ENCODE measurements around the gene TRPM5.

TRPM5 gene

GRCh38 chr11:2449548-2450320 lies 5.4 kb upstream of the TRPM5 start:
- H3K9me3 ChIP-seq (ENCODE audit: control insufficient read depth in 1 of 2, low read length in 2 of 2) = no peaks in the 10 kb centered on the region
- H3K4me3 ChIP-seq (ENCODE audit: low read depth in 1 of 2, low read length in 2 of 2) = no peak overlapping the region
- H3K36me3 ChIP-seq (ENCODE audit: control insufficient read depth in 1 of 2, insufficient read depth in 2 of 2, low read length in 2 of 2) = no peaks in the 10 kb centered on the region
- no peaks in the 10 kb centered on the region for H3K27me3 ChIP-seq (ENCODE audit: low read depth, low read length)
- no peak overlapping the region for H3K27ac ChIP-seq (ENCODE audit: low read length)
- H3K4me1 ChIP-seq (ENCODE audit: control insufficient read depth in 1 of 2, insufficient read depth in 2 of 2, low read length in 2 of 2) = peaks cover 0 to 9% of the 10 kb centered on the region in 2 donors

- no peak overlapping the region for H3K4me3 ChIP-seq (ENCODE audit: low read depth in 1 of 2, low read length in 2 of 2)
- H3K4me1 ChIP-seq (ENCODE audit: control insufficient read depth in 1 of 2, insufficient read depth in 2 of 2, low read length in 2 of 2) = peaks cover 0 to 9% of the 10 kb centered on the region in 2 donors
- no peaks in the 10 kb centered on the region for H3K27me3 ChIP-seq (ENCODE audit: low read depth, low read length)
- H3K27ac ChIP-seq (ENCODE audit: low read length) = no peak overlapping the region
- no peaks in the 10 kb centered on the region for H3K9me3 ChIP-seq (ENCODE audit: control insufficient read depth in 1 of 2, low read length in 2 of 2)
- no peaks in the 10 kb centered on the region for H3K36me3 ChIP-seq (ENCODE audit: control insufficient read depth in 1 of 2, insufficient read depth in 2 of 2, low read length in 2 of 2)
Measured at GRCh38 chr11:2448661-2449547, 4.6 kb upstream of the TRPM5 start.

GRCh38 chr11:2447951-2448650 lies 3.8 kb upstream of the TRPM5 start:
- H3K27ac ChIP-seq (ENCODE audit: low read length) = no peak overlapping the region

GRCh38 chr11:2447253-2447950 lies 3.1 kb upstream of the TRPM5 start:
- no peak overlapping the region for H3K4me3 ChIP-seq (ENCODE audit: low read depth in 1 of 2, low read length in 2 of 2)
- H3K4me1 ChIP-seq (ENCODE audit: control insufficient read depth in 1 of 2, insufficient read depth in 2 of 2, low read length in 2 of 2) = peaks cover 0 to 9% of the 10 kb centered on the region in 2 donors
- H3K36me3 ChIP-seq (ENCODE audit: control insufficient read depth in 1 of 2, insufficient read depth in 2 of 2, low read length in 2 of 2) = no peaks in the 10 kb centered on the region
- peaks cover 4% of the 10 kb centered on the region for H3K27me3 ChIP-seq (ENCODE audit: low read depth, low read length)
- no peak overlapping the region for H3K27ac ChIP-seq (ENCODE audit: low read length)
- H3K9me3 ChIP-seq (ENCODE audit: control insufficient read depth in 1 of 2, low read length in 2 of 2) = no peaks in the 10 kb centered on the region

More at GRCh38 chr11:2447951-2448650, 3.8 kb upstream of the TRPM5 start:
- Histone ChIP-seq H3K27me3 (ENCODE audit: low read depth, low read length) (peaks cover 4% of the 10 kb centered on the region), H3K9me3 (ENCODE audit: control insufficient read depth in 1 of 2, low read length in 2 of 2) (no peaks in the 10 kb centered on the region), H3K36me3 (ENCODE audit: control insufficient read depth in 1 of 2, insufficient read depth in 2 of 2, low read length in 2 of 2) (no peaks in the 10 kb centered on the region), H3K4me1 (ENCODE audit: control insufficient read depth in 1 of 2, insufficient read depth in 2 of 2, low read length in 2 of 2) (peaks cover 0 to 9% of the 10 kb centered on the region in 2 donors), H3K4me3 (ENCODE audit: low read depth in 1 of 2, low read length in 2 of 2) (no peak overlapping the region)

GRCh38 chr11:2446590-2447252 lies 2.4 kb upstream of the TRPM5 start:
- peaks cover 0 to 9% of the 10 kb centered on the region in 2 donors for H3K4me1 ChIP-seq (ENCODE audit: control insufficient read depth in 1 of 2, insufficient read depth in 2 of 2, low read length in 2 of 2)
- no peaks in the 10 kb centered on the region for H3K36me3 ChIP-seq (ENCODE audit: control insufficient read depth in 1 of 2, insufficient read depth in 2 of 2, low read length in 2 of 2)
- H3K27ac ChIP-seq (ENCODE audit: low read length) = no peak overlapping the region
- peak overlapping the region in 1 of 2 donors; percentile 53 for H3K4me3 ChIP-seq (ENCODE audit: low read depth in 1 of 2, low read length in 2 of 2)
- H3K9me3 ChIP-seq (ENCODE audit: control insufficient read depth in 1 of 2, low read length in 2 of 2) = no peaks in the 10 kb centered on the region
- peaks cover 4% of the 10 kb centered on the region for H3K27me3 ChIP-seq (ENCODE audit: low read depth, low read length)

GRCh38 chr11:2445746-2446551 lies 1.6 kb upstream of the TRPM5 start:
- Histone ChIP-seq H3K4me1 (ENCODE audit: control insufficient read depth in 1 of 2, insufficient read depth in 2 of 2, low read length in 2 of 2) (peaks cover 0 to 9% of the 10 kb centered on the region in 2 donors), H3K36me3 (ENCODE audit: control insufficient read depth in 1 of 2, insufficient read depth in 2 of 2, low read length in 2 of 2) (no peaks in the 10 kb centered on the region), H3K9me3 (ENCODE audit: control insufficient read depth in 1 of 2, low read length in 2 of 2) (no peaks in the 10 kb centered on the region), H3K4me3 (ENCODE audit: low read depth in 1 of 2, low read length in 2 of 2) (peak overlapping the region; percentile 42 to 53), H3K27ac (ENCODE audit: low read length) (peak overlapping the region; percentile 16), H3K27me3 (ENCODE audit: low read depth, low read length) (peaks cover 4% of the 10 kb centered on the region)

GRCh38 chr11:2444821-2445745 lies 769 bp upstream of the TRPM5 start, which contains the start of gene KCNQ1:
KCNQ1 (plus strand) TSS chr11:2445008; CDS start chr11:2445099, 91 bp downstream.
- H3K27me3 ChIP-seq (ENCODE audit: low read depth, low read length) = peaks cover 4% of the 10 kb centered on the region

GRCh38 chr11:2443406-2443805 lies 908 bp downstream of the TRPM5 start:
- Histone ChIP-seq H3K9me3 (ENCODE audit: control insufficient read depth in 1 of 2, low read length in 2 of 2) (no peaks in the 10 kb centered on the region), H3K4me3 (ENCODE audit: low read depth in 1 of 2, low read length in 2 of 2) (no peak overlapping the region), H3K4me1 (ENCODE audit: control insufficient read depth in 1 of 2, insufficient read depth in 2 of 2, low read length in 2 of 2) (peaks cover 0 to 9% of the 10 kb centered on the region in 2 donors), H3K36me3 (ENCODE audit: control insufficient read depth in 1 of 2, insufficient read depth in 2 of 2, low read length in 2 of 2) (no peaks in the 10 kb centered on the region), H3K27me3 (ENCODE audit: low read depth, low read length) (peaks cover 4% of the 10 kb centered on the region), H3K27ac (ENCODE audit: low read length) (no peak overlapping the region)

More at GRCh38 chr11:2444821-2445745, 769 bp upstream of the TRPM5 start, which contains the start of gene KCNQ1:
- no peaks in the 10 kb centered on the region for H3K36me3 ChIP-seq (ENCODE audit: control insufficient read depth in 1 of 2, insufficient read depth in 2 of 2, low read length in 2 of 2)
- peak within 1 kb of the TSS; percentile 16 for H3K27ac ChIP-seq (ENCODE audit: low read length)
- no peaks in the 10 kb centered on the region for H3K9me3 ChIP-seq (ENCODE audit: control insufficient read depth in 1 of 2, low read length in 2 of 2)
- H3K4me3 ChIP-seq (ENCODE audit: low read depth in 1 of 2, low read length in 2 of 2) = peak within 1 kb of the TSS; percentile 42 to 53
- peaks cover 0 to 9% of the 10 kb centered on the region in 2 donors for H3K4me1 ChIP-seq (ENCODE audit: control insufficient read depth in 1 of 2, insufficient read depth in 2 of 2, low read length in 2 of 2)

- no peak overlapping the region for H3K27ac ChIP-seq (ENCODE audit: low read length)
- H3K27me3 ChIP-seq (ENCODE audit: low read depth, low read length) = peaks cover 4% of the 10 kb centered on the region
- H3K9me3 ChIP-seq (ENCODE audit: control insufficient read depth in 1 of 2, low read length in 2 of 2) = no peaks in the 10 kb centered on the region
- peaks cover 0 to 9% of the 10 kb centered on the region in 2 donors for H3K4me1 ChIP-seq (ENCODE audit: control insufficient read depth in 1 of 2, insufficient read depth in 2 of 2, low read length in 2 of 2)
- no peak overlapping the region for H3K4me3 ChIP-seq (ENCODE audit: low read depth in 1 of 2, low read length in 2 of 2)
- H3K36me3 ChIP-seq (ENCODE audit: control insufficient read depth in 1 of 2, insufficient read depth in 2 of 2, low read length in 2 of 2) = no peaks in the 10 kb centered on the region
Measured at GRCh38 chr11:2442589-2442988, 1.7 kb downstream of the TRPM5 start.

Measured in muscle layer of duodenum (tissue), 2 donors.